ENCODE results near the gene MRPL49.
A peak's percentile ranks its signal among the peaks of the same experiment; 100 is the strongest.

MRPL49 gene

GRCh38 chr11:65117206-65118096 lies 4.7 kb upstream of the MRPL49 start, which contains the start of gene ZNHIT2:
ZNHIT2 (minus strand) TSS chr11:65117701; CDS start chr11:65117653, 48 bp downstream.
- DNase-seq (ENCODE audit: low spot score) = peak; percentile 99

- no peak for DNase-seq (ENCODE audit: low spot score)
Observed at GRCh38 chr11:65118097-65118837, 3.9 kb upstream of the MRPL49 start.

- peak; percentile 52 for DNase-seq (ENCODE audit: low spot score)
Observed at GRCh38 chr11:65118891-65119669, 3.0 kb upstream of the MRPL49 start.

DNA sequence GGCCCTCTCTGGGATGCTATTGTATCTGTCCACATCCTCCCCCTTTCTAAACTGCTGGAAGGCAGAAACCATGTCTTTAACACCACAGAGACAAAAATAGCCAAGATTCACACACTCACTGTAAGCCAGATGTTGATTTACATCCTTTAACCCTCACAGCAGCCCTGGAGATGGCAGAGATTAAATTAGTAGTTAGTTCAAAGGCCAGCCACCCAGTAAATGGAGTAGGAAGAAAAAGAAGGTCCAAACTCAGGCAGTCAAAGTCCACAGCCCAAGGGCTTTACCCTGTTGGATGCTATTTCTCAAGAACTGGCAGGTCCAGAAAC lies 2.5 kb upstream of the MRPL49 start:
- DNase-seq (ENCODE audit: low spot score) = peak; percentile 6

- DNase-seq (ENCODE audit: low spot score) = no peak
Observed at GRCh38 chr11:65120831-65121230, 1.3 kb upstream of the MRPL49 start.

- DNase-seq (ENCODE audit: low spot score) = no peak
Observed at GRCh38 chr11:65121447-65121864, 665 bp upstream of the MRPL49 start.

GRCh38 chr11:65124480-65125196 lies 2.5 kb downstream of the MRPL49 start:
- DNase-seq (ENCODE audit: low spot score) = no peak

DNA sequence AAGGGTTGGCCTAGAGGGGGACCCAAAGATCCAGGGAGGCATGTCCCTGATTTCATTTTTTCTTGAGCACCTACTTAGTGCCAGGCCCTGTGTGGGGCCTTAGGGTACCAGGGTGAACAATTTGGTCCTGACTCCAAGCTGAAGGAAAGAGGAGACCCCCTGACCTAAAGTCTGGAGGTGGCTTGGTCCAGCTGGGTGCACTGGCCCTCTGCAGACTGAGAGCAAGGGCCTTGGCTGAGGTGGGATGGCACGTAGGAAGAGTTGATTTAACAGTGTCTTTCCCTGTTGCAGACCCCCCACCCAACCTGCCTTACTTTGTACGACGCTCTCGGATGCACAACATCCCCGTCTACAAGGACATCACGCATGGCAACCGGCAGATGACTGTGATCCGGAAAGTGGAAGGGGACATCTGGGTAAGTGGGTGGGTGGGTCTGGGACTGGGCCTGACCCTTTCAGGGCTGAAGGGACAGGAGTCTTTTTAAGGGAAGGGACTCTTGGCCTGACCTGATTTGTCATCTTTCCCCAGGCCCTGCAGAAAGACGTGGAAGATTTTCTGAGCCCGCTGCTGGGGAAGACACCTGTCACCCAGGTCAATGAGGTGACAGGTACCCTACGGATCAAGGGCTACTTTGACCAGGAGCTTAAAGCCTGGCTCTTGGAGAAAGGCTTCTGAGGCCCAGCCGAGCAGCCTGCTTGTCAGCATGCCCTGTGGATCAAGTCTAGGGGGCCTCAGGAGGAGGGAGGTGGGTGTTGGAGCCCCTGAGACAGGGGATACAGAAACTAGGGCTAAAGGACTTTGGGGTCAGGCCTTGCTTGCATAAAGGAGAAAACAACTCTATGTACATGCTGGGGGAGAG lies 3.3 kb downstream of the MRPL49 start:
- DNase-seq (ENCODE audit: low spot score) = no peak

DNA sequence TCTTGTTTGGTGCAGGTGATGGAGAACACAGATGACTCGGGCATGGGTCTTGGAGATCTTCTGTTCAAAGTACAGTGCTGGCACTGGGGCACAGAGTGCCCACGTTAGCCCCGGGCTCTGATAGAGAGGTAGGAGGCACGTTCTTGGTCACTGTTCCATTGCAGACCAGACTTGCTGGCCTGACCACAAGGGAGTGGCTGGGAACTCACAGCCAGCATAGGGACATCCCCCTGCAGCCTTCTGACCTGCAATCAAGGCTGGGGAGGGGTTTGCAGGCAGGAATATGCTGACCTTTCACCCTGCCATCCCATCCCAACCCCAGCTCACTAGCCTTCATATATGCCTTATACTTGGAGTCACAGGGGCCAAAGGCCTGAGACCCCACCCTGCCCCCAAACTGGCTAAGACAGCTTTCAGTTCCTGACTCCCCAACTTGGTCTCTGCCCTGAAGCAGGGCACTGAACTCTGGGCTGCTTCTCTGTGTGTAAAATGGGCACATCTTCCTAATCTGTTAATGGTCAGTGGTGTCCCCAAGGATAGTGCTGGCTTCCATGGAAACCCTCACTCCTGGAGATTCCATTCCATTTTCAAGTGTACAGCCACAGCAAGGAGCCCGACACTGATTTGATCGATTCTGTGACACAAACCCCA lies 4.6 kb downstream of the MRPL49 start:
- no peak for DNase-seq (ENCODE audit: low spot score)

DNA sequence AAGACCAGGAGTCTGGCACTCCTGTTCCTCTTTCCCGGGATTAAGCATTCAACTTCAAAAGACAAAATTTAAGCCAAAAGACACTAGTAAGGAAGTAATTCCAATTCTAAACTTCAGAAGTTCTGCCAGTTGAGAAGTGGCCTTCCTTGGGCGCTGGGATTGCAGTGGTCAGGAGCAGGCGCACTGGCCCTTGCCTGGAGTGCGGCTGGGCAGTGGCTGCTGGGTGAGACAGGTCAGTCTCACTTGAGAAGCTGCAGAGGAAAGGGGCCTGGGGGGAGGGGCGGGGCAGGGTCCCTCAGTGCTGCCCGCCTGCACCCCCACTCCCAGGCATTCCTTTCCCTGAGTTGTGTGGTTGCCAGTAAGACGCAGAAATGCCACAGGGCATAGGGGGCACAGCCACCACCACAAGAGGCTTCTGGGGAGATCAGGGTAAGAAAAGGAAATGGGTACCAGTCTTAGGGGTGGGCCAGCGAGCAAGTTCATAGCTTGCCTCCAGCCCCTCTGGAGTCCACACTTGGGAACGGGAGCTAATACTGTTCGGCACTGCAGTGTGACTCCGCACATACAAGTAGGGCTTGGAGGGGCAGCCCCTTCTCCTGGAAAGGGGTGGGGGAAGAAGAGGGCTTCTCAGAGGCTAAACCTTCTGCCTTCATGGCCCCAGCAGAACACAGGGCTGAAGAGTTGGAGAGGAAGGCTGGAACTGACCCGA lies 5.5 kb downstream of the MRPL49 start:
- DNase-seq (ENCODE audit: low spot score) = no peak

DNA sequence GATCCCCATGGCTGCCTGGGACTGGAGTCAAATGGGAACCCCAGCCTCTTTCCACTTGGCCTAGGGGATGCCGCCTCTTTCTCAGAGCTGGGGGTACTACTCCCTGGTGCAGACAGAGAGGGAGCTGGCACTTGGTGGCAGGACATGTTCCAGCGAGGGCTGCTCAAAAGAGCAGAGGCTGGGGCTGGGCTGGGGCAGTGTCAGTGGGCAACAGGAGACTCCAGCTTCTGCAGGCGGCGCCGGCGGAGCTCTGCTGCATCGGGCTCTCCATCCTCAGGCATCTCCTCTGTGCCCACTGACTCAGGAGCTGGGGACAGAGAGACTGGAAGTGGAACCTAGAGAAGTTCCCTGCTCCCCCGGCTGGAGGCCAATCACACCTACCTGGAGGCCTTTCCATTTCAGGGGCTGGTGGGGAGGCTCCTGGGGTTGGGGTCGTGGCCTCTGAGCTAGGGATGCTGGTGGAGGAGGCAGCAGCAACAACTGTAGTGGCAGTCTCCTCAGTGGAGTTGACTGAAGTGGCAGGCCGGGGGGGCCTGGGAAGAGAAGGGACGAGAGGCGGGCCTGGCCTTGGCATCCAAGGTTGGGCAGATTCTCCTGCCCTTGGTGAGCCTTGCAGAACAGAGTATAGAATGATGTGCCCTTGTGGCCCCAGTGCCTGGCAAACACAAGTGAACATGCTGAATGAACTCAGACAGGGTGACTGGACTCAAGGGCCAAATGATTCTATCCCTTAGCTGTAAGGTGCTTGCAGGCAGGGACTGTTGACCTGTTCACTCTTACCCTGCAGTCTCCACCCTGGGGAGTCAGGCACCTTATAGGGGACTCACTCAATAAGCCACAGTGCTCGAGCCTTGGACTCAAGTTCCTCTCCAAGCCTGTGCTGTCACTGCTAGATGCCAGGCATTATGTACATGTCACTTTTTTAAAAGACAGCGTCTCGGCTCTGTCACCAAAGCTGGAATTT lies 6.3 kb downstream of the MRPL49 start:
- DNase-seq (ENCODE audit: low spot score) = peak; percentile 53

- DNase-seq (ENCODE audit: low spot score) = no peak
Observed at GRCh38 chr11:65129649-65130441, 7.7 kb downstream of the MRPL49 start.

- DNase-seq (ENCODE audit: low spot score) = no peak
Observed at GRCh38 chr11:65130631-65131416, 8.7 kb downstream of the MRPL49 start.

DNA sequence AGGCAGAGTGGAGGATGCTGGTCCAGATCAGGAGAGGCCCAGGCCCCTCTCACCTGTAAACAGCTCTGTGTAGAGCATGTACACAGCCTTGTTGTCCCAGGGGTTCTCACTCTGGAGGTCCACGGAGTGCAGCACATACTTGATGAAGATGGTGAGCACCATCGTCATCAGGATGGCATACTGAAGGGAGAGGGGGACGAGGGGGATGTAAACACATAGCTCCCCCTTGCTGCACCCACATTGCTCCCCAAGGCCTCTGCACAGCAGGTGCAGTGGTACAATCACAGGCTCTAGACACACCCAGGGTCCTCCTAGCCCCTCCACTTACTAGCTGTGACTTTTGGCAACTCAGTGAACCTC lies 9.3 kb downstream of the MRPL49 start:
- DNase-seq (ENCODE audit: low spot score) = no peak

DNA sequence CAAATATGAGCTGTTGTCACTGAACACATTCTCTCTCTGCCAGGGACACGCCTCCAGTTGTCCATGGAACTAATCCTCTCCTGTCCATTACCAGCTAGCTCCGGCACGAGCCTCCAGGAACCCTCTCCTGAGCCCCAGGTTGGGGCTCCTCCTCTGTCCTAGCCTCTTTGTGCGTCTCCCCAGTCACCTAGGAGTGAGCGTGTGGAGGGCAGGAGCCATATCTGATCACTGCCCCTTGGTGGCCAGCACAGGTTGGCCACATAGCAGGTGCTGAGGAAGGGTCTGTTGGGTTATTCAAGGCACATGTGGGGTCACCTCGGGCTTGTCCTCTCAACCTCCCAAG lies 9.7 kb downstream of the MRPL49 start:
- DNase-seq (ENCODE audit: low spot score) = no peak

GRCh38 chr11:65132238-65132987 lies 10.3 kb downstream of the MRPL49 start:
- DNase-seq (ENCODE audit: low spot score) = no peak
